ENCODE measurements around the gene ZNF100. TPM values are rescaled to one million over a fixed set of nuclear protein-coding genes. Genes with fewer than 3 reads are reported as not detected.

Gene ZNF100
- total and polyA plus RNA-seq, 9 of the 15 experiments (the other 6 are each of a cell fraction or from before 2014, with no cell fraction given), result 4.5 to 27.2 (median 19.6) TPM

- TF ChIP-seq CBFA2T2 (conservative IDR thresholded peaks at IDR 0.05), result no peak
- TF ChIP-seq TEAD2 (tag; IDR thresholded peaks at IDR 0.05), result no peak
- TF ChIP-seq ILK (tag; IDR thresholded peaks at IDR 0.05; ENCODE audit: borderline replicate concordance, low read depth), result peak; percentile 73; the same call in 1 of the 2 replicates
- TF ChIP-seq ZNF174 (CRISPR knock-in tag; IDR thresholded peaks at IDR 0.05), result no peak
- TF ChIP-seq PTBP1 (IDR thresholded peaks at IDR 0.05; ENCODE audit: low read depth, low read length), result no peak
- peak; percentile 87 for TF ChIP-seq CXXC5 (CRISPR knock-in tag; IDR thresholded peaks at IDR 0.05)
- TF ChIP-seq HINFP (tag; conservative IDR thresholded peaks at IDR 0.05; ENCODE audit: low read depth), result 0 out of 2 replicates have a peak, but pooled peaks have one; percentile 29
- TF ChIP-seq THRAP3 (IDR thresholded peaks at IDR 0.05; ENCODE audit: borderline replicate concordance), result no peak
- no peak for TF ChIP-seq SRSF9 (IDR thresholded peaks at IDR 0.05; ENCODE audit: borderline replicate concordance, low read depth, low read length)
- TF ChIP-seq BMI1 (IDR thresholded peaks at IDR 0.05; ENCODE audit: low read length), result no peak
- no peak for TF ChIP-seq NR2C1 (IDR thresholded peaks at IDR 0.05)
- TF ChIP-seq NR2C1 (tag; IDR thresholded peaks at IDR 0.05), result peak; percentile 48; the same call in 1 of the 2 replicates
- no peak for TF ChIP-seq NR4A1 (CRISPR knock-in tag; IDR thresholded peaks at IDR 0.05)
- peak; percentile 77; the same call in 1 of the 2 replicates for TF ChIP-seq NR4A1 (tag; IDR thresholded peaks at IDR 0.05)
- no peak for TF ChIP-seq SRSF3 (IDR thresholded peaks at IDR 0.05; ENCODE audit: insufficient read depth, low read length)
- TF ChIP-seq ATF4 (CRISPR knock-in tag; IDR thresholded peaks at IDR 0.05), result no peak
- no peak for TF ChIP-seq THRA (IDR thresholded peaks at IDR 0.05)
- TF ChIP-seq ZNF140 (CRISPR knock-in tag; IDR thresholded peaks at IDR 0.05), result no peak
- no peak for TF ChIP-seq FUS (optimal IDR thresholded peaks at IDR 0.05; ENCODE audit: low read depth, low read length)
- TF ChIP-seq MIER1 (IDR thresholded peaks at IDR 0.05; ENCODE audit: low read depth), result no peak
- TF ChIP-seq MYNN (IDR thresholded peaks at IDR 0.05), result no peak
- TF ChIP-seq MYNN (CRISPR knock-in tag; IDR thresholded peaks at IDR 0.05), result no peak
- no peak for TF ChIP-seq HOXB6 (CRISPR knock-in tag; IDR thresholded peaks at IDR 0.05; ENCODE audit: borderline replicate concordance)
- TF ChIP-seq GTF2A2 (tag; IDR thresholded peaks at IDR 0.05), result peak; percentile 54; the same call in 1 of the 2 replicates
- TF ChIP-seq IFI16 (CRISPR knock-in tag; IDR thresholded peaks at IDR 0.05), result peak; percentile 81
- no peak for TF ChIP-seq PHF21A (IDR thresholded peaks at IDR 0.05; ENCODE audit: borderline replicate concordance, low read depth)
- no peak for TF ChIP-seq E2F4 (CRISPR knock-in tag; IDR thresholded peaks at IDR 0.05; ENCODE audit: low read depth)
- 0 out of 2 replicates have a peak, but pooled peaks have one; percentile 24 for TF ChIP-seq ZNF41 (CRISPR knock-in tag; conservative IDR thresholded peaks at IDR 0.05)
Observed at GRCh38 chr19:21697698-21698097, 69.7 kb downstream of the ZNF100 start (continued).

Data from K562 (cell line).